DND-41 (cell line): ENCODE data around the gene FHAD1.
"Not testable (repeated sequence)": the region's sequence is repeated elsewhere in the genome, so short reads cannot be mapped to it uniquely, and the experiment has no call there.

Experiments
- CTCF ChIP-seq: IDR thresholded peaks from 2 replicates; pipeline ENCODE4 v1.5.1; 2012; ENCODE audit warnings: borderline replicate concordance, low read length, moderate library complexity, mild to moderate bottlenecking; ENCODE audit not compliant: poor library complexity, severe bottlenecking; ENCODE audit errors: extremely low read depth
- EZH2 ChIP-seq: IDR thresholded peaks from 3 replicates; pipeline ENCODE4 v1.6.1; 2012; ENCODE audit warnings: borderline replicate concordance, low read depth, mild to moderate bottlenecking, moderate library complexity, low read length, inconsistent platforms; ENCODE audit not compliant: severe bottlenecking

- not testable (repeated sequence) for TF ChIP-seq CTCF, EZH2
Measured at GRCh38 chr1:15428252-15428651, 181.2 kb downstream of the FHAD1 start.
